Activated T-cell treated with anti-CD3 and anti-CD28 coated beads, Interleukin-2, amount 50 U/mL, for 4 hours (primary cell): ENCODE measurements around the gene MLKL. TPM values are rescaled to one million over a fixed set of nuclear protein-coding genes. Genes with fewer than 3 reads are reported as not detected.
"Not testable (repeated sequence)": the region's sequence is repeated elsewhere in the genome, so short reads cannot be mapped to it uniquely, and the experiment has no call there.

Experiments used
- ATAC-seq, 2 donors: fragments of 200-7000 bp; cut with Tn5 transposase; one replicate each; pipeline ENCODE4 v1.10.0; 2021
- DNase-seq: peaks from one replicate; pipeline ENCODE4 v3.0.0-alpha.2; 2020
- H3K27me3 Mint-ChIP-seq: one replicate; pipeline ENCODE4 v1.8.0; 2021; ENCODE audit warnings: low read depth, mixed read lengths
- H3K36me3 Mint-ChIP-seq: one replicate; pipeline ENCODE4 v1.8.0; 2022; ENCODE audit warnings: mixed read lengths; ENCODE audit not compliant: insufficient read depth
- H3K4me1 Mint-ChIP-seq: one replicate; pipeline ENCODE4 v1.8.0; 2021; ENCODE audit warnings: low read depth, mixed read lengths
- H3K4me3 Mint-ChIP-seq: one replicate; pipeline ENCODE4 v1.8.0; 2021; ENCODE audit warnings: mild to moderate bottlenecking, moderate library complexity, mixed read lengths
- H3K9me3 Mint-ChIP-seq: one replicate; pipeline ENCODE4 v1.8.0; 2021; ENCODE audit warnings: mixed read lengths
- total RNA-seq, 3 donors: library from RNA; stranded (reverse); gene quantifications; one replicate each; pipeline ENCODE4 v1.2.1, GENCODE V29; 2021

MLKL gene
- total RNA-seq, 3 donors from 2014 or later: 27.5 to 36.6 (median 30.9) TPM

DNA sequence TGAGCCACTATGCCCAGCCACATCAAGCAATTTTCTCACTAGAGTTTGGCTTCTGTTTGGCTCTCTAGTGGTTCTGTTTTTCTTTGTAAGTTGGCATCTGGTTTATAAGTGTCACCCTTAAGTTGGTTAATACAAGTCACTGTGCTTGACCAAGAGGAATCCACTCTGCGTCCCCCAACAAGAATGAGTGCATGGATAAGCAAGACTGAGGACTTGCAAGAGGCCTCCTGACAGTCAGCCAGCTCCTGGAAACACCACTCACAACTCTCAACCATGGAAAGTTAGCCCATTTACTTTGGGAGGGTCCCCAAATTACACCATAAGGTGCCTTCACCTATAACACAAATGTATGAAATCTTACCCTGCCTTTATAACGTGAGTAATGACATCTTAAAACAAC, 41.6 kb downstream of the MLKL start:
- DNase-seq (no peak), ATAC-seq (no peak)
- H3K4me1 Mint-ChIP-seq: peaks cover 73% of the 10 kb centered on the region
- peaks cover 57% of the 10 kb centered on the region for H3K36me3 Mint-ChIP-seq
- no peaks in the 10 kb centered on the region for H3K27me3 Mint-ChIP-seq
- no peaks in the 10 kb centered on the region for H3K9me3 Mint-ChIP-seq
- no peak overlapping the region for H3K4me3 Mint-ChIP-seq

DNA sequence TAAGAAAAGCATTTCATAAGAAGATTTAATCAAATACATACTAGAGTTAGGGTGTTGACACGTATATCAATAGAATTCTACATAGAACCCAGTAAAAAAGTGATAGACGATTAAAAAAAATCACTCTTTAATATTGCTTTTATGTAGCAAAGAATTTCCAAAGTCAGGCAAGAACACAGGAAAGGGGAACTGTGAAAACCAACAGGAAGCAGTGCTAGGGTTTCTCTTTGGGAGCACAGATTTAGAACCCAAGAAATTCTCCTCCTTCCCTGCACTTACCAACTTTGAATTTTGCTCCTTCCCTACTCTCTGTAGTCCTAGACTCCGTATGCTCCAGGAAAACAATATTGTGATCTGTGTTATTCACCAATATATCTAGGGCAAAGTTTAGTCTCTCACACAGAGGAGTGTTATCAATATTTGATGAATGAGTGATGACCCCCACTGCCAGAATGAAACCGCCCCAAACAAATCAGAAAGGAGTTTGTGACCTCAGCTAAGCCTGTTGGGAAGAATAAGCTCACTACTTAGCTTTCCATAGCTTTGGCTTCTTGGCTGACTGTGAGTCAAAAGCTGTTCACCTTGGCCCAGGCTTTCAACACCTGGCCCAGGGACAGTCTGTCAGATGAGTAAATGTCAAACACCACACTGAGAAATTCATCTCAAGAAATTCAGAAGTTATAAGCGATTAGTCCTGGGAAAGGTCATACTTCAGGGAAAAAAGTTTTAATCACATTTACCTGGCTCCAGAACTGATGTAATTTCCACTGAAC, 42.6 kb downstream of the MLKL start:
- Mint-ChIP-seq H3K4me3 (no peak overlapping the region), H3K9me3 (no peaks in the 10 kb centered on the region), H3K36me3 (peaks cover 52% of the 10 kb centered on the region), H3K4me1 (peaks cover 68% of the 10 kb centered on the region), H3K27me3 (no peaks in the 10 kb centered on the region)
- ATAC-seq (no peak), DNase-seq (no peak)

GRCh38 chr16:74654536-74655050, 46.1 kb downstream of the MLKL start:
- H3K9me3 Mint-ChIP-seq: no peaks in the 10 kb centered on the region
- H3K4me1 Mint-ChIP-seq: peaks cover 51% of the 10 kb centered on the region
- no peak overlapping the region for H3K4me3 Mint-ChIP-seq
- no peak for DNase-seq
- ATAC-seq: no peak
- no peaks in the 10 kb centered on the region for H3K27me3 Mint-ChIP-seq
- peaks cover 31% of the 10 kb centered on the region for H3K36me3 Mint-ChIP-seq

DNA sequence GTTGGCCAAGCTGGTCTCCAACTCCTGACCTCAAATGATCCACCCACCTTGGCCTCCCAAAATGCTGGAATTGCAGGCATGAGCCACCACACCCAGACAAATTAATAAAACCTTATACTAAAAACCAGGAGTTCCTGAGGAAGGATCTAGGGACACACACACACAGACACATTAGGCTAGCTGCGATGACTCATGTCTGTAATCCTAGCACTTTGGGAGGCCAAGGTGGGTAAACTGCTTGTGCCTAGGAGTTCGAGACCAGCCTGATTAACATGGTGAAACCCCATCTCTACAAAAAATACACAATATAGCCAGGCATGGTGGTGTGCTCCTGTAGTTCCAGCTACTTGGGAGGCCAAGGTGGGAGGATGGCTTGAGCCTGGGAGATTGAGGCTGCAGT, 47.8 kb downstream of the MLKL start:
- not testable (repeated sequence) for H3K9me3 Mint-ChIP-seq, H3K4me3 Mint-ChIP-seq, ATAC-seq, DNase-seq, H3K27me3 Mint-ChIP-seq
- peaks cover 35% of the 10 kb centered on the region for H3K4me1 Mint-ChIP-seq
- H3K36me3 Mint-ChIP-seq: peaks cover 22% of the 10 kb centered on the region

- Mint-ChIP-seq H3K36me3 (peaks cover 20% of the 10 kb centered on the region), H3K4me3 (no peak overlapping the region), H3K4me1 (peaks cover 34% of the 10 kb centered on the region), H3K9me3 (no peaks in the 10 kb centered on the region), H3K27me3 (no peaks in the 10 kb centered on the region)
- ATAC-seq (no peak), DNase-seq (no peak)
Observed at GRCh38 chr16:74652249-74652648, 48.4 kb downstream of the MLKL start.

GRCh38 chr16:74651841-74652240, 48.8 kb downstream of the MLKL start:
- H3K9me3 Mint-ChIP-seq: no peaks in the 10 kb centered on the region
- H3K27me3 Mint-ChIP-seq: no peaks in the 10 kb centered on the region
- DNase-seq (no peak), ATAC-seq (no peak)
- peaks cover 30% of the 10 kb centered on the region for H3K4me1 Mint-ChIP-seq
- H3K4me3 Mint-ChIP-seq: no peak overlapping the region
- peaks cover 18% of the 10 kb centered on the region for H3K36me3 Mint-ChIP-seq

GRCh38 chr16:74650966-74651567, 49.6 kb downstream of the MLKL start:
- Mint-ChIP-seq H3K4me1 (peaks cover 26% of the 10 kb centered on the region), H3K9me3 (no peaks in the 10 kb centered on the region), H3K4me3 (no peak overlapping the region), H3K27me3 (no peaks in the 10 kb centered on the region), H3K36me3 (peaks cover 16% of the 10 kb centered on the region)
- ATAC-seq (no peak), DNase-seq (no peak)

DNA sequence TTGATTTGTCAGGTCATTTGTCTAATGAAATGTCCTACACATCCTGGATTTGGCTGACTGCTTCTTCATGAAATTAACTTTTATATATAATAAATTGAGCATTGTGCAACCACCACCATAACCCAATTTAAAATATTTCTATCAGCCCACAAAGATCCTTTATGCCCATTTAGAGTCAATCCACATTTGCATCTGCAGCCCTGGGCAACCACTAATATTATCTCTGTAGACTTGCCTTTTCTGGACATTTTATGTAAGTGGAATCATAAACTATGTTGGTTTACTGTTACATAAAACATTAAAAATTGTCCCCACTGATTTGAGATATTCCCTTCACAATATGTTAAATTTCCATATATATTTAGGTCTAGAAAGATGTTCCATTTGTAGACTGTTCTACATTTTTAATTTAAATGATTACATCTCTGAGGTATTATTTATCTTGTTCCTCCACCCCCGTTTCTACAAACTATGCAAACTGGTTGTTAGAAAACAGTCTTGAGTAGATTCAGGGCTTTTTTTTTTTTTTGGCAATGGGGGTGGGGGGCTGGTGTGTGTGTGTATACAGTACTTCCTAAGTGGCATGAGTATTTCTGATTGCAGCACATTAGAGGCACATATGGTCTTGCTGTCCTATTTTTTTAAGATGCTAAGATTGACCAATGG, 50.7 kb downstream of the MLKL start:
- Mint-ChIP-seq H3K27me3 (no peaks in the 10 kb centered on the region), H3K36me3 (peaks cover 14% of the 10 kb centered on the region), H3K4me3 (no peak overlapping the region), H3K4me1 (peaks cover 19% of the 10 kb centered on the region), H3K9me3 (no peaks in the 10 kb centered on the region)
- DNase-seq (no peak), ATAC-seq (no peak)

DNA sequence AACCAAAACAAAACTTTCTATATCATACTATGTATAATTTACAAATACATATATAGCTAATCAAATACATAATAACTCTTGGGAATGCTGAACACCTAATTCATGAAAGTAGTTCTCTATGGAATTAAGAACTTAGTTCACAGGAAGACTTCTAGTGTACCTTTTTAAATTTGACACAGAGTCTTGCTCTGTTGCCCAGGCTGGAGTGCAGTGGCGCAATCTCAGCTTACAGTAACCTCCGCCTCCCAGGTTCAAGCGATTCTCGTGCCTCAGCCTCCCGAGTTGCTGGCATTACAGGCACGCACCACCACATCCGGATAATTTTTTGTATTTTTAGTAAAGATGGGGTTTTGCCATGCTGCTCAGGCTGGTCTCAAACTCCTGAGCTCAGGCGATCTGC, 58.7 kb downstream of the MLKL start:
- Mint-ChIP-seq H3K9me3 (no peaks in the 10 kb centered on the region), H3K4me1 (peaks cover 1% of the 10 kb centered on the region), H3K36me3 (peaks cover 17% of the 10 kb centered on the region), H3K4me3 (no peak overlapping the region), H3K27me3 (no peaks in the 10 kb centered on the region)
- DNase-seq: no peak
- ATAC-seq: no peak

GRCh38 chr16:74637742-74638453, 62.8 kb downstream of the MLKL start:
- Mint-ChIP-seq H3K4me1 (no peaks in the 10 kb centered on the region), H3K4me3 (no peak overlapping the region), H3K36me3 (peaks cover 13% of the 10 kb centered on the region), H3K9me3 (no peaks in the 10 kb centered on the region), H3K27me3 (no peaks in the 10 kb centered on the region)
- DNase-seq (no peak), ATAC-seq (no peak)

GRCh38 chr16:74635303-74635702, 65.4 kb downstream of the MLKL start:
- Mint-ChIP-seq H3K36me3 (peaks cover 22% of the 10 kb centered on the region), H3K27me3 (no peaks in the 10 kb centered on the region), H3K4me1 (no peaks in the 10 kb centered on the region), H3K9me3 (no peaks in the 10 kb centered on the region), H3K4me3 (no peak overlapping the region)
- DNase-seq (no peak), ATAC-seq (no peak)

DNA sequence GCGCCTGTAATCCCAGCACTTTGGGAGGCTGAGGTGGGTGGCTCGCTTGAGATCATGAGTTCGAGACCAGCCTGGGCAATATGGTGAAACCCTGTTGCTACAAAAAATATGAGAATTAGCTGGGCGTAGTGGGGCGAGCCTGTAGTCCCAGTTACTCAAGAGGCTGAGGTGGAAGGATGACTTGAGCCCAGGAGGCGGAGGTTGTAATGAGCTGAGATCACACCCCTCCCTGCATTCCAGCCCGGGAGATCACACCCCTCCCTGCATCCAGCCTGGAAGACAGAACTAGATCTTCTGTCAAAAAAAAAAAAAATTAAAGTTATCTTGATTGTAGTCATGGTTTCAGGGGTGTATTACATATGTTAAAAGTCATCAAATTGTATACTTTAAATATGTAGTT, 67.0 kb downstream of the MLKL start:
- DNase-seq (no peak), ATAC-seq (no peak)
- Mint-ChIP-seq H3K36me3 (peaks cover 33% of the 10 kb centered on the region), H3K27me3 (no peaks in the 10 kb centered on the region), H3K4me1 (no peaks in the 10 kb centered on the region), H3K9me3 (no peaks in the 10 kb centered on the region), H3K4me3 (no peak overlapping the region)

DNA sequence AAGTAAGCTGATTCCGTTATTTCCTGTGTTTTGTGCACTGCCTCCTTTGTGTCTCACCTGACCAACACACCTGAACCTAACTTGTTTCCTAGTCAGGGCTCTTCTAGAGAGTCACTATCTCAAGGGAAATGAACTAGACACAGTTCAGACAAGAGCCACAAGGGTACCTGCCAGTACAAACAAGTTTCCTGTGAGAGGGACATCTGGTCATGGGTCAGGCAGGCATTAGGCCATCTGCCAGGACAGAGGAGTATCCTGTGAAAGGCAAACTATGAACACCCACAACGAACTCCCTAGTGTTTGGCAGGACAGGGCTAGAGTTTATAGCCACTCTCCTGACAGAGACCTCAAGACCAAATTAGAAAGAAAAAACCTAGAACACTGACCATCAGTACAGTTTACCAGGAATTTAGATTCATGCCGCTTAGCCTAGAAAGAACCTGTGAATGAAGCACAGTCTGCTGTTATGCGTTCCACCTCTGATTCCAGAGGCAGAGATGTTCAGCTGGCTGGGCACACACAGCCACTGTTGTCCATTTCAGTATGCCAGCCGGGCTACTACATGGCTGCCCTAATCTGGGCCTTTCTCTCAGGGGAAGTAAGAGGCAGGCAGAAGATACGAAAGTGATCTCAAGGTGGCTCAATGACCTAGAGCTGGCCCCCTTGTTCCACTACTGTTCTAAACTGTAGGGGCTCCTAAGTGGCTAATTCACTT, 73.0 kb downstream of the MLKL start:
- Mint-ChIP-seq H3K27me3 (no peaks in the 10 kb centered on the region), H3K4me1 (peaks cover 24% of the 10 kb centered on the region), H3K4me3 (no peak overlapping the region), H3K9me3 (no peaks in the 10 kb centered on the region), H3K36me3 (peaks cover 59% of the 10 kb centered on the region)
- ATAC-seq (no peak), DNase-seq (no peak)
